Neural progenitor cell (in vitro differentiated cells): ENCODE measurements around the gene DIS3L2. TPM values are rescaled to one million over a fixed set of nuclear protein-coding genes. Genes with fewer than 3 reads are reported as not detected.
"Not testable (repeated sequence)": the region's sequence is repeated elsewhere in the genome, so short reads cannot be mapped to it uniquely, and the experiment has no call there.

Experiments used
- DNase-seq: peaks from one replicate; pipeline ENCODE4 v3.0.0-alpha.2; 2016; ENCODE audit warnings: low spot score
- H2AFZ ChIP-seq: fragments of 200-600 bp; sonication (generic); replicated peaks from 2 replicates; pipeline ENCODE4 v1.6.1; 2016; ENCODE audit warnings: antibody characterized with exemption
- H3F3A ChIP-seq: fragments of 200-600 bp; sonication (generic); 2 replicates; pipeline ENCODE4 v1.6.1; 2016; ENCODE audit warnings: antibody characterized with exemption, low read depth
- H3K27ac ChIP-seq: fragments of 200-600 bp; sonication (generic); 2 replicates; pipeline ENCODE4 v1.5.1; 2016; ENCODE audit warnings: mild to moderate bottlenecking
- H3K27me3 ChIP-seq: fragments of 200-600 bp; sonication (generic); 2 replicates; pipeline ENCODE4 v1.6.1; 2016; ENCODE audit warnings: mild to moderate bottlenecking, moderate library complexity
- H3K36me3 ChIP-seq: fragments of 200-600 bp; sonication (generic); 2 replicates; pipeline ENCODE4 v1.5.1; 2016
- H3K4me1 ChIP-seq: fragments of 200-600 bp; sonication (generic); 2 replicates; pipeline ENCODE4 v1.6.1; 2016; ENCODE audit warnings: mixed run types
- H3K4me2 ChIP-seq: fragments of 200-600 bp; sonication (generic); 2 replicates; pipeline ENCODE4 v1.6.1; 2016
- H3K4me3 ChIP-seq: fragments of 200-600 bp; sonication (generic); 2 replicates; pipeline ENCODE4 v1.5.1; 2016
- H3K79me2 ChIP-seq: fragments of 200-600 bp; sonication (generic); 2 replicates; pipeline ENCODE4 v1.6.1; 2016; ENCODE audit warnings: low read depth
- H3K9ac ChIP-seq: fragments of 200-600 bp; sonication (generic); 2 replicates; pipeline ENCODE4 v1.6.1; 2016
- H3K9me3 ChIP-seq: fragments of 200-600 bp; sonication (generic); 2 replicates; pipeline ENCODE4 v1.5.1; 2016; ENCODE audit warnings: low read depth
- H4K20me1 ChIP-seq: fragments of 200-600 bp; sonication (generic); 2 replicates; pipeline ENCODE4 v1.6.1; 2016; ENCODE audit warnings: low read depth
- H3K27ac Mint-ChIP-seq: 3 replicates; pipeline ENCODE4 v1.8.0; 2021; ENCODE audit warnings: mixed read lengths
- H3K27me3 Mint-ChIP-seq: 2 replicates; pipeline ENCODE4 v1.8.0; 2022; ENCODE audit warnings: low read depth, mild to moderate bottlenecking, inconsistent platforms, moderate library complexity, mixed read lengths; ENCODE audit not compliant: insufficient read depth
- H3K36me3 Mint-ChIP-seq: 3 replicates; pipeline ENCODE4 v1.8.0; 2021; ENCODE audit warnings: mixed read lengths
- H3K4me1 Mint-ChIP-seq: 3 replicates; pipeline ENCODE4 v1.8.0; 2021; ENCODE audit warnings: mixed read lengths
- H3K4me3 Mint-ChIP-seq: 3 replicates; pipeline ENCODE4 v1.8.0; 2021; ENCODE audit warnings: mild to moderate bottlenecking, moderate library complexity, mixed read lengths
- H3K9me3 Mint-ChIP-seq: 3 replicates; pipeline ENCODE4 v1.8.0; 2020; ENCODE audit warnings: mixed read lengths
- CTCF ChIP-seq: fragments of 200-600 bp; sonication (generic); IDR thresholded peaks from 2 replicates; pipeline ENCODE4 v1.5.1; 2017; ENCODE audit warnings: antibody characterized with exemption, mild to moderate bottlenecking
- EZH2 ChIP-seq: fragments of 200-600 bp; sonication (generic); IDR thresholded peaks from 2 replicates; pipeline ENCODE4 v1.6.1; 2017; ENCODE audit warnings: antibody characterized with exemption, mild to moderate bottlenecking, moderate library complexity
- EZH2phosphoT487 ChIP-seq: fragments of 200-600 bp; sonication (generic); IDR thresholded peaks from 2 replicates; pipeline ENCODE4 v1.6.1; 2017; ENCODE audit warnings: antibody characterized with exemption
- total RNA-seq: library from RNA; depleted of rRNA; stranded (reverse); fragments of >200 nt; gene quantifications from 2 replicates; pipeline ENCODE4 v1.2.3, GENCODE V29; 2015; ENCODE audit warnings: low replicate concordance

Gene DIS3L2
- total RNA-seq, 1 donor from 2014 or later, result 23.2 TPM

- Mint-ChIP-seq H3K27me3 (peaks cover 3% of the 10 kb centered on the region), H3K4me1 (peaks cover 4% of the 10 kb centered on the region), H3K36me3 (no peaks in the 10 kb centered on the region), H3K9me3 (no peaks in the 10 kb centered on the region), H3K27ac (no peak overlapping the region), H3K4me3 (no peak overlapping the region)
- Histone ChIP-seq H3K4me2 (no peak overlapping the region), H3F3A (no peaks in the 10 kb centered on the region), H3K36me3 (no peaks in the 10 kb centered on the region), H3K27ac (no peak overlapping the region), H3K4me3 (no peak overlapping the region), H3K4me1 (no peaks in the 10 kb centered on the region), H3K79me2 (no peaks in the 10 kb centered on the region), H3K27me3 (no peaks in the 10 kb centered on the region), H3K9me3 (no peaks in the 10 kb centered on the region), H3K9ac (no peak overlapping the region), H4K20me1 (peaks cover 18% of the 10 kb centered on the region), H2AFZ (no peak overlapping the region)
- TF ChIP-seq EZH2phosphoT487 (no peak), EZH2 (no peak), CTCF (no peak)
- peak; percentile 32 for DNase-seq
Measured at GRCh38 chr2:232330068-232330999, 368.8 kb downstream of the DIS3L2 start.

GRCh38 chr2:232331061-232331460, 369.5 kb downstream of the DIS3L2 start:
- H3K9ac ChIP-seq, H3K36me3 Mint-ChIP-seq, H2AFZ ChIP-seq, H3K4me2 ChIP-seq, H3K4me1 ChIP-seq, H3K36me3 ChIP-seq, H3K4me1 Mint-ChIP-seq, H3K9me3 ChIP-seq, H3K4me3 Mint-ChIP-seq, H3K79me2 ChIP-seq, H3F3A ChIP-seq, H3K27ac Mint-ChIP-seq, H3K9me3 Mint-ChIP-seq, H3K4me3 ChIP-seq, H3K27me3 ChIP-seq, H3K27me3 Mint-ChIP-seq, H3K27ac ChIP-seq, DNase-seq: not testable (repeated sequence)
- peaks cover 14% of the 10 kb centered on the region for H4K20me1 ChIP-seq

- H3K27ac Mint-ChIP-seq, H3F3A ChIP-seq, H3K36me3 ChIP-seq, H3K79me2 ChIP-seq, H3K9me3 Mint-ChIP-seq, H3K9ac ChIP-seq, H4K20me1 ChIP-seq, H3K27me3 ChIP-seq, H3K4me3 ChIP-seq, H3K27me3 Mint-ChIP-seq, H3K4me1 Mint-ChIP-seq, H3K4me1 ChIP-seq, H3K9me3 ChIP-seq, H3K4me3 Mint-ChIP-seq, H3K4me2 ChIP-seq, H3K36me3 Mint-ChIP-seq, H2AFZ ChIP-seq, DNase-seq, H3K27ac ChIP-seq: not testable (repeated sequence)
Measured at GRCh38 chr2:232331641-232332040, 370.1 kb downstream of the DIS3L2 start.

- H3K4me1 Mint-ChIP-seq, H3K9me3 ChIP-seq, H3K4me2 ChIP-seq, H3K9ac ChIP-seq, H3K36me3 ChIP-seq, H3K36me3 Mint-ChIP-seq, H3K9me3 Mint-ChIP-seq, H3F3A ChIP-seq, H3K27ac Mint-ChIP-seq, DNase-seq, H3K27ac ChIP-seq, H3K27me3 Mint-ChIP-seq, H2AFZ ChIP-seq, H3K4me3 Mint-ChIP-seq, H4K20me1 ChIP-seq, H3K4me3 ChIP-seq, H3K4me1 ChIP-seq, H3K79me2 ChIP-seq, H3K27me3 ChIP-seq: not testable (repeated sequence)
Measured at GRCh38 chr2:232332244-232332939, 370.9 kb downstream of the DIS3L2 start.
